BJ (cell line): Measurements from ENCODE around the gene OGFR. TPM values are rescaled to one million over a fixed set of nuclear protein-coding genes. Genes with fewer than 3 reads are reported as not detected.

Experiments used
- CTCF ChIA-PET: fragments of 350-600 bp; formaldehyde crosslinking; extraction: SDS; loops from one replicate; lab custom pipeline; 2021; ENCODE audit warnings: antibody characterized with exemption, inconsistent platforms; lab: Yijun Ruan, JAX
- POLR2A ChIA-PET: fragments of 300-600 bp; sonication (Branson Sonifier 250); formaldehyde crosslinking; extraction: SDS; loops from one replicate; lab custom pipeline; 2021; ENCODE audit warnings: antibody characterized with exemption; lab: Charles Lee
- DNase-seq: peaks from one replicate; pipeline ENCODE4 v3.0.0-alpha.2; 2011; ENCODE audit warnings: low read depth
- H3K27me3 ChIP-seq: 2 replicates; pipeline ENCODE4 v1.6.0; 2011; ENCODE audit warnings: low read length; ENCODE audit not compliant: control insufficient read depth, insufficient read depth
- H3K36me3 ChIP-seq: 2 replicates; pipeline ENCODE4 v1.5.1; 2011; ENCODE audit warnings: low read length; ENCODE audit not compliant: control insufficient read depth, insufficient read depth
- H3K4me3 ChIP-seq: 2 replicates; pipeline ENCODE4 v1.5.1; 2011; ENCODE audit warnings: low read depth, mild to moderate bottlenecking, control low read depth, low read length
- polyA plus RNA-seq: library from polyadenylated mRNA; depleted of rRNA; stranded (reverse); fragments of >200 nt; gene quantifications from 2 replicates; pipeline ENCODE4 v1.2.3, GENCODE V29; 2011
- TF ChIP-seq, protein P1 (sequence below): IDR thresholded peaks from 2 replicates; pipeline ENCODE4 v1.5.1; 2011; ENCODE audit warnings: low read depth, mild to moderate bottlenecking, control low read depth, inconsistent platforms, low read length, moderate library complexity; ENCODE audit not compliant: insufficient read depth

OGFR gene
- polyA plus RNA-seq, 1 experiment, result 34.2 TPM

DNA sequence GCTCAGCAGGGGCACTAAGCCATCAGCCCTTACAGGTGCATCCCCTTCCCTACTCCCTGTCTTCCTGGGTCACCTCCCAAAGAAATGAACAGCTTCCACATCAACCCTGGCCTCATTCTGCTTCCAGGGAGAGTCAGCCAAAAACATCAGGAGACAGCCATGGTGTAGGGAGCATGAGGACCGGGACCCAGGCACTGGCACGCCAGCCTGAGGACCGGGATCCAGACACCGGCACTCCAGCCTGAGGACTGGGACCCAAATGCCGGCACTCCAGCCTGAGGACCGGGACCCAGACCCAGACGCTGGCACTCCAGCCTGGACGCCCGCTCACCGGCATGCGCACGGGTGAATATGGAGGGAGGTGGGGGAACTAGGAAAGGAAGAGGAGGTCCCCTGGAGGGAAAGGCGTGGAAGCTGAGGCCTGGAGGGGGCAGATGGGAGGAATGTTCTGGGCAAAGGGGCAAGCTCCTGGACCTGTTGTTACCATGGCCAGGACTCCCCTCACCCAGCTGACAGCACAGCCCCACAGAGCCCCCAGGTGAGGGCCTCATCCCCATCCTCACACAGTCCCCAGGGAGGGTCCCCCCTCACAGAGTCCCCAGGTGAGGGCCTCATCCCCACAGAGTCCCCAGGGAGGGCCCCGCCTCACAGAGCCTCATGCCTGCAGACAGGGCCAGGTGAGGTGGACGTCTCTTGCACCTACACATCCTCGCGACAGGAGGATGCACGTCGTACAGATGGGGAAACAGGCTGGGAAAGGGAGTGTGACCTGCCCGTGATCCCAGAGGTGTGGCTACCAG lies 34.3 kb upstream of the OGFR start:
- POLR2A ChIA-PET, result no interaction called here
- no peak overlapping the region for H3K4me3 ChIP-seq
- no peak for DNase-seq
- H3K27me3 ChIP-seq, result peaks cover 8% of the 10 kb centered on the region
- CTCF ChIA-PET, result interaction anchor here (0.7 kb wide), 1 partner anchor 13 kb away, joined by 3 read pairs; no protein-coding TSS in a partner anchor
- TF ChIP-seq, protein P1, sequence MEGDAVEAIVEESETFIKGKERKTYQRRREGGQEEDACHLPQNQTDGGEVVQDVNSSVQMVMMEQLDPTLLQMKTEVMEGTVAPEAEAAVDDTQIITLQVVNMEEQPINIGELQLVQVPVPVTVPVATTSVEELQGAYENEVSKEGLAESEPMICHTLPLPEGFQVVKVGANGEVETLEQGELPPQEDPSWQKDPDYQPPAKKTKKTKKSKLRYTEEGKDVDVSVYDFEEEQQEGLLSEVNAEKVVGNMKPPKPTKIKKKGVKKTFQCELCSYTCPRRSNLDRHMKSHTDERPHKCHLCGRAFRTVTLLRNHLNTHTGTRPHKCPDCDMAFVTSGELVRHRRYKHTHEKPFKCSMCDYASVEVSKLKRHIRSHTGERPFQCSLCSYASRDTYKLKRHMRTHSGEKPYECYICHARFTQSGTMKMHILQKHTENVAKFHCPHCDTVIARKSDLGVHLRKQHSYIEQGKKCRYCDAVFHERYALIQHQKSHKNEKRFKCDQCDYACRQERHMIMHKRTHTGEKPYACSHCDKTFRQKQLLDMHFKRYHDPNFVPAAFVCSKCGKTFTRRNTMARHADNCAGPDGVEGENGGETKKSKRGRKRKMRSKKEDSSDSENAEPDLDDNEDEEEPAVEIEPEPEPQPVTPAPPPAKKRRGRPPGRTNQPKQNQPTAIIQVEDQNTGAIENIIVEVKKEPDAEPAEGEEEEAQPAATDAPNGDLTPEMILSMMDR, result no peak
- H3K36me3 ChIP-seq, result no peaks in the 10 kb centered on the region

DNA sequence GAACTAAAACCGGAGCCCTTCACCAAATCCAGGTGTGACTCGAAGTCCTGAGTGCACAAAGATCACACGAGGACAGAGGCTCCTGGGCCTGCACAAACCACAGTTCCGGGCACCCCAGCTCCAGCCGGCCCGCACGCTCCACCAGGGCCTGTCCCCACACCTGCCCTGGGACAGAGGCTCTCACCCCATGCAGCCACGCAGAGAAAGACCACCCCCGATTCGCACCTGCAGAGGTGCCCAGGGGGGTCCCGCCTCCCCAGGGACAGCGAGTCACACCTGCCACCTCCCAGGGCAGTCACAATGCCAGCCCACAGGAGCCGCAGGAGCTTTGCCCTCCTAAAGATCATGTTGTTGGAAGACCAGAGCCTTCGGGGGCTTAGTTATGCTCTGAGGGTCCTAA lies 33.7 kb upstream of the OGFR start:
- H3K27me3 ChIP-seq, result peaks cover 4% of the 10 kb centered on the region
- no peak overlapping the region for H3K4me3 ChIP-seq
- POLR2A ChIA-PET, result no interaction called here
- CTCF ChIA-PET, result interaction anchor here (0.7 kb wide), 1 partner anchor 12 kb away, joined by 3 read pairs; no protein-coding TSS in a partner anchor
- TF ChIP-seq, protein P1, result no peak
- H3K36me3 ChIP-seq, result no peaks in the 10 kb centered on the region
- DNase-seq, result no peak

DNA sequence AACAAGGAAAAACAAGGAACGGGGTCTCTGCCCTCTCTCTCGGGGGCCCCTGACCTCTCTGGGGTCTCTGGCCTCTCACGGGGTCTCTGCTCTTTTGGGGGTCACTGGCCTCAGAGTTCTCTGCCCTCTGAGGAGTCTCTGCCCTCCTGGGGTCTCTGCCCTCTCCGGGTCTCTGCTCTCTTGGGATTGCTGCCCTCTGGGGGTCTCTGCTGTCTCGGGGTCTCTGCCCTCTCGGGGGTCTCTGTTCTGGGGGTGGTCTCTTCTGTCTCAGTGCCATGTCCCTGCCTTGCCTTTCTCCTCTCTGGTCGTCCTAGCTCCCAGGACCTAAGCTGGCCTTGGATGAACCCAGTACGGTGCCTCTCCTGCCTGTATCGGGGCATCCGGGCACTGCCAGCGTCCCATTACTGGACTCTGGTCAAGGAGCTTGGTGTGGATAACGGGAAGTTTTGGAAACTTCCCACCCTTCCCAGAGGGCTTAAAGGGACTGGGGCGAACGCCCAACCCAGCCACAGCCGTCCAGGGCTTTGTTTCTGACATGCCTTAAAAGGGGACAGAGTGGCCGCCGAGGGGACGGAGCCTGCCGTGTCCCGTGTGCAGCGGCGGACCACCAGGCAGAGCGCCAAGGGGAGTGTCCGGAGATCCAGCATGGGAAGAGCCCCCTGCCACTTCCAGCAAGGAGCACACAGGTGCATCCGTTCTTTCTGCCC lies 33.1 kb upstream of the OGFR start:
- DNase-seq, result no peak
- Histone ChIP-seq H3K27me3 (peaks cover 4% of the 10 kb centered on the region), H3K36me3 (no peaks in the 10 kb centered on the region), H3K4me3 (no peak overlapping the region)
- TF ChIP-seq, protein P1, result no peak
- POLR2A ChIA-PET, result no interaction called here
- CTCF ChIA-PET, result interaction anchor here (0.7 kb wide), 1 partner anchor 12 kb away, joined by 3 read pairs; no protein-coding TSS in a partner anchor

DNA sequence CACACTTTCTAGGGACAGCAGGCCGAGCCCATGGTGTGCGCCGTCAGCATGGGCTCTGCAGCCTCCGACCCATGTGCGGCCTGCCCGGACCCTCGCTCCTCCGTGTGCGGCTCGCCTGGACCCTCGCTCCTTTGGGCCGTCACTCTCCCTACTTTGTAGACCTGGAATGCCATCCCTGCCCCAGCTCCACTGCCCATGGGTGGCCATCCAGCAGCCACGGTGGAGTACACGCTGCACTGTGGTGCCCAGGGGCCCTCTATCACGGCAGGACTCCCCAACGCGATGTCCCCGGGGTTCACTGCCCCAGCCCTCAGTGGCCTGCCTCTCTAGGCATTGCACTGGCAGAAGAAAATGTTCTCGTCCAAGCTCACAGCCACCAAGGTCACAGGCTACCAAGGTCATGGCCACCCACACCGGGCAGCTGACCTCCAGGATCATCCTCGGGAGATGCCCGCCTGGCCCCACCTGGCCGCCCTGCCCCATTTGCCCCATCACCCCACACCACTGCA lies 32.5 kb upstream of the OGFR start:
- no peak for DNase-seq
- TF ChIP-seq, protein P1, result no peak
- no peaks in the 10 kb centered on the region for H3K36me3 ChIP-seq
- CTCF ChIA-PET, result interaction anchor here (1.0 kb wide), 1 partner anchor 10 kb away, joined by 3 read pairs; no protein-coding TSS in a partner anchor
- POLR2A ChIA-PET, result no interaction called here
- peaks cover 4% of the 10 kb centered on the region for H3K27me3 ChIP-seq
- no peak overlapping the region for H3K4me3 ChIP-seq

DNA sequence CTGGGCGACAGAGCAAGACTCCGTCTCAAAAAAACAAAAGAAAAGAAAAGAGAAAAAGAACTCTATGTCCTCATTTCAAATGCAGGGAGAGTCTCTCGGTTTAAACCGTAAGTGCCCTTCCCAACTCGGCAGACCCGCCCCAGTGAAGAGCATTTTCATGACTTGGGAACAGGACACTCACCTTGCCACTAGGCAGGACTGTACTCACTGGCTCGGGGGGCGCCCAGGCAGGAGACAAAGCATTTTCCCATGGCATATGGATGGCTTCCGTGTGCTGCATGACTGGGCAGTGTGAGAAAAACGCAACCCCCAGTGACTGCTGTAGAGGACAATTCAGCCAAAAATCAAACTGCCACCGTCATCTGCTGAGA lies 32.0 kb upstream of the OGFR start:
- no peak for DNase-seq

More for the DNA sequence above, 32.0 kb upstream of the OGFR start:
- TF ChIP-seq, protein P1, result no peak
- ChIA-PET POLR2A (no interaction called here), CTCF (interaction anchor here (0.6 to 1.3 kb wide), 4 partner anchors 9 to 273 kb away, joined by 3 to 6 read pairs (median 4); no protein-coding TSS in a partner anchor)
- no peaks in the 10 kb centered on the region for H3K36me3 ChIP-seq
- no peak overlapping the region for H3K4me3 ChIP-seq
- peaks cover 4% of the 10 kb centered on the region for H3K27me3 ChIP-seq
